ENCODE results near the gene CHD1L. TPM values are rescaled to one million over a fixed set of nuclear protein-coding genes. Genes with fewer than 3 reads are reported as not detected.

CHD1L gene
- total and polyA plus RNA-seq, 2 experiments from 2014 or later = 39.3 to 40.5 TPM

DNA sequence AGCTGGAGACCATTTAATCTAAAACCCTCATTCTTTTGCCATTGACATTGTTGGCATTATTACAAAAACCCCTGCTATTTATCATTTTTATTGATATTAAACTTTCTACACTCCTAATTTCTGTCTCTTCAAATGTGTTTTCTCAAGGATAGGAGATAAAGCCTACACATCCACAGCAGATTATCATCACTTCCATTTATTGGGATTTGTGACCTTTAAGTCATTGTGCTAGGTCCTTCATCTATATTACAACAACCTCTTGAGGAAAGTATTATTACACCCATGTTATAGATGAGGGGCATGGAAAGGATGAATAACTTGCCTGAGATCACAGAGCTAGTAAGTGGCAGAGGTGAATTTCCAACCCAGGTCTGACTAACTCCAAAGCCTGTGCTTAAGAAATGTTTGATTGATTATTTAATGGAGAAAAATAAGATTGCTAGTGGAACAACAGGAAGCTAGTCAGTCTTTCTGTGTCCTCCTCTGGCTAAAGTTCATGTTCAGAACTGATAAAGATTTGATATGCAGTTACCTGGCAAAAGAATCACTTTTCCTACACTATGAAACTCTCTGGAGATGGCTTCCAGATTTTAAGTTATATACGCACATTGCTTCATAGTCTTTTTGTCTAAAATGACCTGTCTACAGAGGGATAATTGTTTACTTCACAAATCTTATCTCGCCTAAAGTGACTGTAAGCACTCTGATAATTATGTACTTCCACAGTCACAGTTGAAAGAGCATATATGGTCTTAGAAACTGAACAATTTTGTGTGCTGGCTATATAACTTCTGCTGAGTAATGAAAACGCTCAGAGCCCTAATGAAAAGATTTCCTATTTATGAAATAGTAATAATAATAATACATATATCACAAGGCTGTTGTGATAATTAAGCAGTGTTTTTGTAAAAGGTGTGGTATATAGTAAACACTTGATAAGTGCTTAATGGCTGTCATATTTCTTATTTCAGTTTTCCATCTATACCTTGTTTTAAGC is 32.4 kb upstream of the CHD1L start:
- H3K9ac ChIP-seq = no peak overlapping the region
- no peaks in the 10 kb centered on the region for H3K79me2 ChIP-seq (ENCODE audit: insufficient read depth)
- H3K36me3 ChIP-seq (ENCODE audit: low read depth) = no peaks in the 10 kb centered on the region
- H3K27me3 ChIP-seq (replicated peaks; ENCODE audit: insufficient read depth) = no peaks in the 10 kb centered on the region
- H3K9me2 ChIP-seq (ENCODE audit: insufficient read depth) = no peaks in the 10 kb centered on the region
- no peaks in the 10 kb centered on the region for H3F3A ChIP-seq (ENCODE audit: insufficient read depth)
- in situ Hi-C loops (cut with MboI) = no loop called here
- no peak for DNase-seq
- no peaks in the 10 kb centered on the region for H3K4me1 ChIP-seq (ENCODE audit: insufficient read depth)
- WGBS, 2 experiments (ENCODE audit: low coverage in 1 of 2, low lambda C conversion rate in 2 of 2, missing lambda C conversion rate in 2 of 2) = 91 to 93% methylated on average over 3 of the region's 3 CpGs
- TF ChIP-seq EZH2 (IDR thresholded peaks at IDR 0.05; ENCODE audit: insufficient read depth, poor library complexity, severe bottlenecking) (no peak), EZH2phosphoT487 (IDR thresholded peaks at IDR 0.05; ENCODE audit: insufficient read depth, low read depth) (no peak)
- H3K4me2 ChIP-seq (ENCODE audit: unreplicated experiment) = no peak overlapping the region
- no peak overlapping the region for H3K4me3 ChIP-seq
- no peak overlapping the region for H3K27ac ChIP-seq
- no peak overlapping the region for H2AFZ ChIP-seq
- H3K9me3 ChIP-seq (ENCODE audit: low read depth) = no peaks in the 10 kb centered on the region
- no peaks in the 10 kb centered on the region; the same call in 1 of the 2 replicates for H4K20me1 ChIP-seq (ENCODE audit: insufficient read depth)

DNA sequence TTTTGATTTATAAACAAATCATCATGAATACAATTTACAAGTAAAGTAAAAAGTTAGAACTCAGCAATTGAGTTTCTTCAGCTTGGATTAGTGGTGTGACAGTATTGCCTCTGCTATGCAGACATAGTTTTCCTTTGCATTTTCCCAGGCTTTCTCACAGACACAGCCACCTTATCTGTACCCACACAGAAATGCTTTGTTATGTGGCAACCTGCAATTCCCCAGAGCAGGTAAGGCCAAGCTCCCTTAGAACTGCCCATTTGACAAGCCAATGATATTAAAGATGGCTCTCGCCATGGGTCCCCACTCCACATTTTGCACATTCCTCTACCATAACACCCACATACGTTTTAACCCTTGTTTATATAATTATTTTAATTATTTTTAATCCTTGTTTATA is 31.5 kb upstream of the CHD1L start:
- Histone ChIP-seq H3K4me2 (ENCODE audit: unreplicated experiment) (no peak overlapping the region), H3K27me3 (replicated peaks; ENCODE audit: insufficient read depth) (no peaks in the 10 kb centered on the region), H3K9ac (no peak overlapping the region), H4K20me1 (ENCODE audit: insufficient read depth) (no peaks in the 10 kb centered on the region; the same call in 1 of the 2 replicates), H3K4me1 (ENCODE audit: insufficient read depth) (no peaks in the 10 kb centered on the region), H3K4me3 (no peak overlapping the region), H3K79me2 (ENCODE audit: insufficient read depth) (no peaks in the 10 kb centered on the region), H3K9me2 (ENCODE audit: insufficient read depth) (no peaks in the 10 kb centered on the region), H3K27ac (no peak overlapping the region), H3K36me3 (ENCODE audit: low read depth) (no peaks in the 10 kb centered on the region), H3F3A (ENCODE audit: insufficient read depth) (no peaks in the 10 kb centered on the region), H2AFZ (no peak overlapping the region), H3K9me3 (ENCODE audit: low read depth) (no peaks in the 10 kb centered on the region)
- DNase-seq = no peak
- WGBS, 2 experiments (ENCODE audit: low coverage in 1 of 2, low lambda C conversion rate in 2 of 2, missing lambda C conversion rate in 2 of 2) = 66 to 67% methylated on average over 2 of the region's 2 CpGs
- TF ChIP-seq EZH2 (IDR thresholded peaks at IDR 0.05; ENCODE audit: insufficient read depth, poor library complexity, severe bottlenecking) (no peak), EZH2phosphoT487 (IDR thresholded peaks at IDR 0.05; ENCODE audit: insufficient read depth, low read depth) (no peak)
- in situ Hi-C loops (cut with MboI) = no loop called here

DNA sequence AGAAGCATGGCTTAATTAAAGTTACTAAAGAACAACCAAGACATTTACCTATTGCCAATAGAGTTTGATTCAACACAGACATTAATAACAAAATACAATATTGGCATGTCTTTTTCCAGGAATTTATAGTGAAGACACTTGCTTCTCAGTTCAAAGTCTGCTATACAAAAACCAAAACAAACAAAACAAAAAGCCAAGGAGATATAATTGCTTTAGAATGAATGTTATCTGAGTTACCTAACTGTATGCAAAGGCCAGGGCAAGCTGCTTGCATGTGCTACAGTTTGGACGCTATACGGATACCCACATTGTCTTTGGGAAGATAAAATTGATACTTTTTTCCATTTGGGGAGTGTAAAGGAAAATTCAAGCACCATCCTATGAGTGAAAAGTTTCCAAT is 30.9 kb upstream of the CHD1L start:
- Histone ChIP-seq H2AFZ (no peak overlapping the region), H3K27ac (no peak overlapping the region), H3K4me3 (no peak overlapping the region), H3K9ac (no peak overlapping the region), H3K4me1 (ENCODE audit: insufficient read depth) (no peaks in the 10 kb centered on the region), H3K79me2 (ENCODE audit: insufficient read depth) (no peaks in the 10 kb centered on the region), H4K20me1 (ENCODE audit: insufficient read depth) (no peaks in the 10 kb centered on the region; the same call in 1 of the 2 replicates), H3K9me2 (ENCODE audit: insufficient read depth) (no peaks in the 10 kb centered on the region), H3F3A (ENCODE audit: insufficient read depth) (no peaks in the 10 kb centered on the region), H3K27me3 (replicated peaks; ENCODE audit: insufficient read depth) (no peaks in the 10 kb centered on the region), H3K36me3 (ENCODE audit: low read depth) (no peaks in the 10 kb centered on the region), H3K9me3 (ENCODE audit: low read depth) (no peaks in the 10 kb centered on the region), H3K4me2 (ENCODE audit: unreplicated experiment) (no peak overlapping the region)
- TF ChIP-seq EZH2phosphoT487 (IDR thresholded peaks at IDR 0.05; ENCODE audit: insufficient read depth, low read depth) (no peak), EZH2 (IDR thresholded peaks at IDR 0.05; ENCODE audit: insufficient read depth, poor library complexity, severe bottlenecking) (no peak)
- in situ Hi-C loops (cut with MboI) = no loop called here
- DNase-seq = no peak
- 92 to 100% methylated on average over 2 of the region's 2 CpGs for WGBS, 2 experiments (ENCODE audit: low coverage in 1 of 2, low lambda C conversion rate in 2 of 2, missing lambda C conversion rate in 2 of 2)

DNA sequence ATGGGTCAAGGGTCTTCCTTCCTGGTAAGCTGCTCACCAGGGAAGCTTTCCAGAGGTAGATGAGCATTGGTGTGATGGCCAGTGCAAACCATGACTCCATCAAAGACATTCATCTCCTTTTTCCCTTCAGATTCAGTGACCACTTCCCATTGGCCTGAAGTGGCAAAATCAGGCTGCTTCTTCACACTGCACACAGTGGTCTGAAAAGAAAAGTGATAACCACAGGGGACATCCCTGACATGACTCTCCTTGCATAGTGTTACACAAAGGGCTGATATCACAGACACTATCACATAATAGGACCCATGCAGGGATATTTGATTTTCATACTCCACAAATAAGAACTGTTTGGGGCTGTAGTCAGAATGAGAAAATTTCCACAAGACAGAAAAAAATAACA is 29.2 kb upstream of the CHD1L start:
- H4K20me1 ChIP-seq (ENCODE audit: insufficient read depth) = no peaks in the 10 kb centered on the region
- in situ Hi-C loops (cut with MboI) = no loop called here
- H3F3A ChIP-seq (ENCODE audit: insufficient read depth) = no peaks in the 10 kb centered on the region
- H3K27me3 ChIP-seq (replicated peaks; ENCODE audit: insufficient read depth) = no peaks in the 10 kb centered on the region
- H3K4me1 ChIP-seq (ENCODE audit: insufficient read depth) = no peaks in the 10 kb centered on the region
- no peaks in the 10 kb centered on the region for H3K79me2 ChIP-seq (ENCODE audit: insufficient read depth)
- no peaks in the 10 kb centered on the region for H3K9me3 ChIP-seq (ENCODE audit: low read depth)
- no peaks in the 10 kb centered on the region for H3K36me3 ChIP-seq (ENCODE audit: low read depth)
- no peak overlapping the region for H3K9ac ChIP-seq
- DNase-seq = no peak
- H3K4me2 ChIP-seq (ENCODE audit: unreplicated experiment) = no peak overlapping the region
- no peak for TF ChIP-seq EZH2 (IDR thresholded peaks at IDR 0.05; ENCODE audit: insufficient read depth, poor library complexity, severe bottlenecking)
- TF ChIP-seq EZH2phosphoT487 (IDR thresholded peaks at IDR 0.05; ENCODE audit: insufficient read depth, low read depth) = no peak
- H3K4me3 ChIP-seq = no peak overlapping the region
- H3K9me2 ChIP-seq (ENCODE audit: insufficient read depth) = no peaks in the 10 kb centered on the region
- H2AFZ ChIP-seq = no peak overlapping the region
- H3K27ac ChIP-seq = no peak overlapping the region
